SU-DHL-6 (cell line): ENCODE data around the gene NDUFAB1.
A peak's percentile ranks its signal among the peaks of the same experiment; 100 is the strongest.

ENCODE experiments used
- CTCF ChIP-seq: fragments of 200-600 bp; sonication (generic); IDR thresholded peaks from one replicate; pipeline ENCODE4 v1.5.1; 2017; ENCODE audit warnings: antibody characterized with exemption, mild to moderate bottlenecking, low read length, moderate library complexity; ENCODE audit not compliant: insufficient read depth, poor library complexity, severe bottlenecking
- EZH2phosphoT487 ChIP-seq: fragments of 200-600 bp; sonication (generic), shearing (Covaris generic); conservative IDR thresholded peaks from 2 replicates; pipeline ENCODE4 v1.6.1; 2018; ENCODE audit warnings: mild to moderate bottlenecking, antibody characterized with exemption, low read length, moderate library complexity, mixed read lengths

GRCh38 chr16:23556881-23557778, 39.0 kb downstream of the NDUFAB1 start, which contains the start of the genes EARS2 and UBFD1:
- peak; percentile 88 for TF ChIP-seq CTCF
- TF ChIP-seq EZH2phosphoT487, result no peak
